IMR-90 (cell line): ENCODE measurements around the gene SLX4.

Experiments
- CHD1 ChIP-seq: IDR thresholded peaks from 2 replicates; pipeline ENCODE4 v1.6.1; 2012; ENCODE audit warnings: low read depth, low read length, improper control_type of control experiment
- MAFK ChIP-seq: IDR thresholded peaks from 2 replicates; pipeline ENCODE4 v1.6.1; 2012; ENCODE audit warnings: low read depth, low read length, improper control_type of control experiment
- MAZ ChIP-seq: IDR thresholded peaks from 2 replicates; pipeline ENCODE4 v1.6.1; 2012; ENCODE audit warnings: low read depth, mild to moderate bottlenecking, low read length, improper control_type of control experiment, moderate library complexity, borderline replicate concordance
- MXI1 ChIP-seq: IDR thresholded peaks from 2 replicates; pipeline ENCODE4 v1.6.1; 2012; ENCODE audit warnings: low read depth, mild to moderate bottlenecking, low read length, moderate library complexity, borderline replicate concordance
- NFE2L2 ChIP-seq: fragments of 150-350 bp; IDR thresholded peaks from 2 replicates; pipeline ENCODE4 v1.6.1; 2016; ENCODE audit warnings: low read depth, mild to moderate bottlenecking, low read length
- POLR2A ChIP-seq: IDR thresholded peaks from 2 replicates; pipeline ENCODE4 v1.6.1; 2012; ENCODE audit warnings: mild to moderate bottlenecking, low read depth, low read length
- RCOR1 ChIP-seq: IDR thresholded peaks from 2 replicates; pipeline ENCODE4 v1.6.1; 2012; ENCODE audit warnings: mild to moderate bottlenecking, low read length, improper control_type of control experiment; ENCODE audit not compliant: insufficient replicate concordance
- RFX5 ChIP-seq: IDR thresholded peaks from 2 replicates; pipeline ENCODE4 v1.8.0; 2012; ENCODE audit warnings: low read depth, mild to moderate bottlenecking, low read length, moderate library complexity
- TF ChIP-seq, protein P1 (sequence below): conservative IDR thresholded peaks from 2 replicates; pipeline ENCODE4 v1.5.1; 2012; ENCODE audit warnings: mild to moderate bottlenecking, low read depth, low read length, improper control_type of control experiment

DNA sequence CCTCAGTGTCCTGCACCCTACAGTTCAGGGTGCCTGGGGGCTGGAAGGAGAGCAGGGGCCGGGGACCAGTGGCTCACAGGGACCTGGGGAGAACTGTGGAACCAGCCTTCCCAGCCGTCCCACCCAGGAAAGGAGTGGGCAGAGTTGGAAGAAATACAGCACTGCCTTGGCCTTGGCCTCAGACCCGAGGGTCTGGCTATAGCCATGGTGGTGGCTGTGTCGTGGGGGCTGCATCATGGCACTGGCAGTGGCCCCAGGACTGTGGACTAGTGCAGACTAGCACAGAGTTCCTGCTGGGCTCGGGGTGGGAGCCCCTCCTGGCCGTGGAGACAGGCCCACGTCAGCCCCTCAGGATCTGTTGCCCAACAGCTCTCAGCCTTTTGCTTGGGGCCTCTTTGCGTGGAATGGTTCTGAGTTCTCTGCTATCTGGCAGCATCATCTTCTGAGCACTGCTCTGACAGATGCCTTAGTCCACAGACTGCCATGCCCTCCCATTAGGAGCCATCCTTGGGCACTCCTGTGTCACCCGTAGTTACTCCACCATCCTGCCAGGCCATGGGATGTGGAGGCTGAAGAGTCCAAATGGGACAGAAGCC is 30.5 kb upstream of the SLX4 start:
- no peak for TF ChIP-seq POLR2A
- TF ChIP-seq, protein P1, sequence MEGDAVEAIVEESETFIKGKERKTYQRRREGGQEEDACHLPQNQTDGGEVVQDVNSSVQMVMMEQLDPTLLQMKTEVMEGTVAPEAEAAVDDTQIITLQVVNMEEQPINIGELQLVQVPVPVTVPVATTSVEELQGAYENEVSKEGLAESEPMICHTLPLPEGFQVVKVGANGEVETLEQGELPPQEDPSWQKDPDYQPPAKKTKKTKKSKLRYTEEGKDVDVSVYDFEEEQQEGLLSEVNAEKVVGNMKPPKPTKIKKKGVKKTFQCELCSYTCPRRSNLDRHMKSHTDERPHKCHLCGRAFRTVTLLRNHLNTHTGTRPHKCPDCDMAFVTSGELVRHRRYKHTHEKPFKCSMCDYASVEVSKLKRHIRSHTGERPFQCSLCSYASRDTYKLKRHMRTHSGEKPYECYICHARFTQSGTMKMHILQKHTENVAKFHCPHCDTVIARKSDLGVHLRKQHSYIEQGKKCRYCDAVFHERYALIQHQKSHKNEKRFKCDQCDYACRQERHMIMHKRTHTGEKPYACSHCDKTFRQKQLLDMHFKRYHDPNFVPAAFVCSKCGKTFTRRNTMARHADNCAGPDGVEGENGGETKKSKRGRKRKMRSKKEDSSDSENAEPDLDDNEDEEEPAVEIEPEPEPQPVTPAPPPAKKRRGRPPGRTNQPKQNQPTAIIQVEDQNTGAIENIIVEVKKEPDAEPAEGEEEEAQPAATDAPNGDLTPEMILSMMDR: no peak
- no peak for TF ChIP-seq MXI1
- no peak for TF ChIP-seq MAZ
- no peak for TF ChIP-seq CHD1
- no peak for TF ChIP-seq MAFK
- no peak for TF ChIP-seq RFX5
- TF ChIP-seq NFE2L2: no peak
- TF ChIP-seq RCOR1: no peak
